ENCODE results near the gene SNAI3.

DNA sequence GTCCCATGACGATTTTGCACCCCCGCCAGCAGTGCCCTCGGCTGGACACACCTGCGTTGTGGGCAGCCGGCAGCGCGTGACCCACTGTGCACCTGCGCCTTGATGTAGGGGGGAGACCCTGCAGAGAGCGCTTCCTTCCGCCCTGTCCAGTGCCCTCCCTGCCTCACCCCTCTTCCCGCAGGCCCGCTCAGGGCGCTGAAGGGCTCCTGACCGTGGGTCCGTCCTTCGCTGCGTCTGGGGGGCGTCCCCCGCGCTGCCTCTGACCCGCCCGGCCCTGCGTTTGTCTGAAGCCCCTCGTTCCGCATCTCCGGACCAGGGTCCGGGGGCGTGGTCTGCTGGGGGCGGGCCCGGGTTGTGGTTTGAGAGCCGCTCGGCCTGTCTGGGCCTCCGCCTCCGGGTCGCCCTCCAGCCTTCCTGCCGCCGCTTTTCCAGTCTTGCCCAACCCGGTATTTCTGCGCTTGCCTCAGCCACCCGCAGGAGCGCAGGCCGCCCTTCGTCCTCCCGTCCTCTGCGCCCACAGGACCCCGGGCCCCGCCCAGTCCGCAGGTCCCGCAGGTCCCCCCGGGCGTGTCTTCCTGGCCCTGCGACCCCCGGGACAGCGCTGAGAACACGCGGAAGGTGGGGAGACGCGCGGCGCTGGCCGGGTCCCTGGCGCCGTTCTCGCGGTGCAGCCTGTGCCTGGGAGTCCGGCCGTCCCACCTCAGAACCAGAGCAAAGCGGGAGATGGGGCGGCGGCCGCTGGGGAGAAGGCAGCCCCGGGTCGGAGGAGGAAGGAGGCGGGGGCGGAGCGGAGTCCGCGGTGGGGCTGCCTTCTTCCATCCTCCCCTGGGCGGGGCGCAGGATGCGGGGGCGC lies 51.9 kb downstream of the SNAI3 start:
- no peak for TF ChIP-seq EZH2phosphoT487 (IDR thresholded peaks at IDR 0.05; ENCODE audit: low read depth)
- TF ChIP-seq, protein P1, sequence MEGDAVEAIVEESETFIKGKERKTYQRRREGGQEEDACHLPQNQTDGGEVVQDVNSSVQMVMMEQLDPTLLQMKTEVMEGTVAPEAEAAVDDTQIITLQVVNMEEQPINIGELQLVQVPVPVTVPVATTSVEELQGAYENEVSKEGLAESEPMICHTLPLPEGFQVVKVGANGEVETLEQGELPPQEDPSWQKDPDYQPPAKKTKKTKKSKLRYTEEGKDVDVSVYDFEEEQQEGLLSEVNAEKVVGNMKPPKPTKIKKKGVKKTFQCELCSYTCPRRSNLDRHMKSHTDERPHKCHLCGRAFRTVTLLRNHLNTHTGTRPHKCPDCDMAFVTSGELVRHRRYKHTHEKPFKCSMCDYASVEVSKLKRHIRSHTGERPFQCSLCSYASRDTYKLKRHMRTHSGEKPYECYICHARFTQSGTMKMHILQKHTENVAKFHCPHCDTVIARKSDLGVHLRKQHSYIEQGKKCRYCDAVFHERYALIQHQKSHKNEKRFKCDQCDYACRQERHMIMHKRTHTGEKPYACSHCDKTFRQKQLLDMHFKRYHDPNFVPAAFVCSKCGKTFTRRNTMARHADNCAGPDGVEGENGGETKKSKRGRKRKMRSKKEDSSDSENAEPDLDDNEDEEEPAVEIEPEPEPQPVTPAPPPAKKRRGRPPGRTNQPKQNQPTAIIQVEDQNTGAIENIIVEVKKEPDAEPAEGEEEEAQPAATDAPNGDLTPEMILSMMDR (IDR thresholded peaks at IDR 0.05; ENCODE audit: low read depth, low read length), result no peak

All from OCI-LY3 (cell line).